Stimulated activated CD4-positive, alpha-beta T cell treated with anti-CD3 and anti-CD28 coated beads, Interleukin-1b, Interleukin-23, amount 100 ng/mL, for 48 hours (primary cell): ENCODE data around the gene C19orf12.

ENCODE experiments used
- DNase-seq: peaks from one replicate; pipeline ENCODE4 v3.0.0-alpha.2; 2020

The C19orf12 gene

GRCh38 chr19:29660835-29661234, 54.2 kb downstream of the C19orf12 start:
- peak; percentile 59 for DNase-seq

DNA sequence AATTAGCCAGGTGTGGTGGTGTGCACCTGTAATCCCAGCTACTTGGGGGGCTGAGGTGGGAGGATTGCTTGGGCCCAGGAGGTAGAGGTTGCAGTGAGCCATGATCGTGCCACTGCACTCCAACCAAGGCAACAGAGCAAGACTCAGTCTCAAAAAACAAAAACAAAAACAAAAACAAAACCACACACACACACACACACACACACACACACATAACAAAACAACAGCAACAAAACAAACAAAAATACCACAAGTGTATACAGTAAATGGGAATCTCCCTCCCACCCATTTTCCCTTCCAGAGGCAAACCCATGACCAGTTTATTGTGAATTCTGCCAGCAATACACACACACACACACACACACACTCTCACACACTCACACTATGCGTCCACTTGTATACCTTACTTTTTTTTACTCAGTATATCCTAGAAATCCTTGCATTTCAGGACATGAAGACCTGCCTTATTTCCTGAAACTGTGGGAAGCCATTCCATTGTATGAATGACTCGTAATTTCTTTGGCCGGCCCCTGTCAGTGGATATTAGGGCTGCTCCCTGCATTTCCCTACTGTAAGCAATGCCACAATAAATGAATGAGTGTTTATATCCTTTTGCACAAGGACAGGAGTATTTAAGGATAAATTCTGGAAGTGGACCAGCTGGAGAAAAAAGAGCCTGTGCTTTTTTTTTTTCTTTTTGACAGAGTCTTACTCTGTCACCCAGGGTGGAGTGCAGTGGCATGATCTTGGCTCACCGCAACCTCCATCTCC, 56.7 kb downstream of the C19orf12 start:
- DNase-seq, result no peak

- DNase-seq, result no peak
Measured at GRCh38 chr19:29655648-29656335, 59.3 kb downstream of the C19orf12 start.

DNA sequence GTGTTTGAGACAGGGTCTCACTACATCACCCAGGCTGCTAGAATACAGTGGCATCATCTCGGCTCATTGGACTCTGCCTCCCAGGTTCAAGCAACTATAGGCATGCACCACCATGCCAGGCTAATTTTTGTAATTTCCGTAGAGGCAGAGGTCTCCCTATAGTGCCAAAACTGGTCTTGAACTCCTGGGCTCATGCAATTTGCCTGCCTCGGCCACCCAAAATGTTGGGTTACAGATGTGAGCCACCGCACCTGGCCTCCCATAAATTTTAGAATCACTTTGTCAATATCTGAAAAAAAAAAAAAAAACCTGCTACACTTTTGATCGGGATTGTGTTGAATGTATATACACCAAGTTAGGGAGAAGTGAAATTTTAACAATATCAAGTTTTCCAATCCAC, 61.7 kb downstream of the C19orf12 start:
- DNase-seq, result no peak

GRCh38 chr19:29651622-29652394, 63.3 kb downstream of the C19orf12 start:
- DNase-seq, result no peak

DNA sequence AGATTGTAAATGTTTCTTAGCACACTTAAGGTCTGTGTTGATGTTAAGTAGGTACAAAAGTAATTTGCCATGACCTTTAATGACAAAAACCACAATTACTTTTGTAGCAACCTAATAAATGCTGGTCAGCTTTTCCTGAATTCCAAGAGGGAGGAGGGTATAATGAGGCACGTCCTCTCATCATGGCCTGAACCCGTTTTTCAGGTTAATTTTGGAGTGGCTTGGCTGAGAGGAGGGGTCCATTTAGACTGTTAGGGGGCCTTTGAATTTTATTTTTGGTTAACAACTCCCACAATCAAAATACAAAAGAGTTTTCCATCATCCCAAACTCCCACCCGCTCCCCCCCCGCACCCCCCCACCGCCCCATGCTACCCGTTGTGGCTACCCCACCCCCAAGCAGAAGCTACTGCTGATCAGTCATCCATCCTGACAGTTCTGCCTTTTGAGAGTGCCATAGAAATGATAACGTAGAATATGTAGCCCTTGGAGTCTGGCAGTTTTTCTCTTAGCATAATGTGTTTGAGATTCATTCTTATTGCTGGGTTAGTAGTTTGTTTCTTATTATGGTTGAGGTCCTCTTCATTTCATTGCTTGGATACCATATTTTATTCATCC, 64.2 kb downstream of the C19orf12 start:
- DNase-seq, result no peak
